Endothelial cell of umbilical vein (primary cell): ENCODE results near the gene PLEKHS1.

Source experiments
- CTCF ChIP-seq, 2 donors: IDR thresholded peaks; 1 replicate in 1 of 2; 2 replicates in 1 of 2; pipeline ENCODE4 v1.5.1; 2011; ENCODE audit warnings: low read length in 2 of 2, mild to moderate bottlenecking in 2 of 2, moderate library complexity in 2 of 2, control low read depth in 1 of 2, inconsistent platforms in 1 of 2, low read depth in 1 of 2; ENCODE audit not compliant: insufficient read depth in 1 of 2; ENCODE audit errors: extremely low read depth in 1 of 2
- EZH2 ChIP-seq: IDR thresholded peaks from 2 replicates; pipeline ENCODE4 v1.6.1; 2012; ENCODE audit warnings: borderline replicate concordance, low read depth, mild to moderate bottlenecking, moderate library complexity, low read length, inconsistent platforms; ENCODE audit not compliant: severe bottlenecking
- FOS ChIP-seq: IDR thresholded peaks from 2 replicates; pipeline ENCODE4 v1.6.1; 2011; ENCODE audit warnings: mild to moderate bottlenecking, low read length, moderate library complexity, borderline replicate concordance; ENCODE audit not compliant: insufficient read depth
- GATA2 ChIP-seq: IDR thresholded peaks from 2 replicates; pipeline ENCODE4 v1.7.0; 2011; ENCODE audit warnings: low read depth, mild to moderate bottlenecking, moderate library complexity, mixed read lengths, low read length; ENCODE audit not compliant: insufficient read length, insufficient read depth
- JUN ChIP-seq: IDR thresholded peaks from 2 replicates; pipeline ENCODE4 v1.6.1; 2011; ENCODE audit warnings: borderline replicate concordance, low read depth; ENCODE audit not compliant: insufficient read length, insufficient read depth
- MAX ChIP-seq: IDR thresholded peaks from 2 replicates; pipeline ENCODE4 v1.6.1; 2011; ENCODE audit not compliant: insufficient read depth, insufficient read length
- MYC ChIP-seq: IDR thresholded peaks from one replicate; pipeline ENCODE4 v1.6.1; 2011; ENCODE audit warnings: mild to moderate bottlenecking, low read depth, low read length
- POLR2A ChIP-seq: IDR thresholded peaks from 2 replicates; pipeline ENCODE4 v1.6.1; 2012; ENCODE audit warnings: low read depth, mild to moderate bottlenecking, control low read depth, low read length
- POLR2AphosphoS5 ChIP-seq: IDR thresholded peaks from 2 replicates; pipeline ENCODE4 v1.6.1; 2012; ENCODE audit warnings: low read depth, mild to moderate bottlenecking, control low read depth, low read length, moderate library complexity; ENCODE audit not compliant: insufficient read depth

- TF ChIP-seq CTCF (IDR thresholded peaks at IDR 0.05; ENCODE audit: extremely low read depth in 1 of 2, insufficient read depth in 1 of 2, low read depth in 1 of 2, low read length in 2 of 2) (no peak), MAX (no peak), FOS (no peak), EZH2 (no peak), POLR2A (no peak), POLR2AphosphoS5 (no peak), GATA2 (peak; percentile 27), MYC (no peak), JUN (no peak)
These were observed 5.1 kb upstream of the PLEKHS1 start for GRCh38 chr10:113746217-113746957.
